Stomach smooth muscle (tissue), 2 donors: ENCODE results near the gene TMPRSS9.
A peak's percentile ranks its signal among the peaks of the same experiment; 100 is the strongest.

Experiments used
- H3K27ac ChIP-seq: one replicate; pipeline ENCODE4 v1.7.0; 2013; ENCODE audit warnings: mild to moderate bottlenecking, low read length, inconsistent platforms
- H3K27me3 ChIP-seq, 2 donors: one replicate each; pipeline ENCODE4 v1.7.0; 2013; ENCODE audit warnings: low read length in 2 of 2; ENCODE audit not compliant: insufficient read depth in 2 of 2, control insufficient read depth in 1 of 2
- H3K36me3 ChIP-seq, 2 donors: one replicate each; pipeline ENCODE4 v1.7.0; 2013; ENCODE audit warnings: low read length in 2 of 2; ENCODE audit not compliant: control insufficient read depth in 2 of 2, insufficient read depth in 2 of 2
- H3K4me1 ChIP-seq: one replicate; pipeline ENCODE4 v1.7.0; 2013; ENCODE audit warnings: low read length; ENCODE audit not compliant: control insufficient read depth, insufficient read depth
- H3K4me3 ChIP-seq, 2 donors: one replicate each; pipeline ENCODE4 v1.7.0; 2013; ENCODE audit warnings: low read length in 2 of 2
- H3K9ac ChIP-seq, 2 donors: one replicate each; pipeline ENCODE4 v1.7.0; 2013; ENCODE audit warnings: low read length in 2 of 2, mild to moderate bottlenecking in 1 of 2
- H3K9me3 ChIP-seq, 2 donors: one replicate each; pipeline ENCODE4 v1.7.0; 2013; ENCODE audit warnings: low read length in 2 of 2; ENCODE audit not compliant: control insufficient read depth in 2 of 2
- donor health status: healthy.
- donor health status: Pancreatic carcinoma.

Gene TMPRSS9

GRCh38 chr19:2423915-2424685 is 64.0 kb downstream of the TMPRSS9 start:
- Histone ChIP-seq H3K27ac (no peak overlapping the region), H3K4me3 (no peak overlapping the region), H3K27me3 (no peaks in the 10 kb centered on the region), H3K9me3 (no peaks in the 10 kb centered on the region), H3K4me1 (peaks cover 40% of the 10 kb centered on the region), H3K36me3 (no peaks in the 10 kb centered on the region), H3K9ac (no peak overlapping the region)

- Histone ChIP-seq H3K27ac (no peak overlapping the region), H3K4me3 (peak overlapping the region in 1 of 2 donors; percentile 22), H3K9me3 (no peaks in the 10 kb centered on the region), H3K4me1 (peaks cover 40% of the 10 kb centered on the region), H3K9ac (no peak overlapping the region), H3K27me3 (no peaks in the 10 kb centered on the region), H3K36me3 (no peaks in the 10 kb centered on the region)
These were observed 64.9 kb downstream of the TMPRSS9 start for GRCh38 chr19:2424686-2425621.

- Histone ChIP-seq H3K9ac (peak overlapping the region in 1 of 2 donors; percentile 86), H3K4me3 (peak overlapping the region; percentile 71 to 92), H3K4me1 (peaks cover 40% of the 10 kb centered on the region), H3K9me3 (no peaks in the 10 kb centered on the region), H3K27me3 (no peaks in the 10 kb centered on the region), H3K36me3 (no peaks in the 10 kb centered on the region), H3K27ac (no peak overlapping the region)
These were observed 65.8 kb downstream of the TMPRSS9 start for GRCh38 chr19:2425622-2426581.

- H3K4me3 ChIP-seq, result peak overlapping the region; percentile 71 to 92
- peak overlapping the region; percentile 60 to 86 for H3K9ac ChIP-seq
- no peaks in the 10 kb centered on the region for H3K27me3 ChIP-seq
- H3K27ac ChIP-seq, result peak overlapping the region; percentile 95
- H3K9me3 ChIP-seq, result no peaks in the 10 kb centered on the region
- peaks cover 40% of the 10 kb centered on the region for H3K4me1 ChIP-seq
- peaks cover 5 to 6% of the 10 kb centered on the region in 2 donors for H3K36me3 ChIP-seq
These were observed 66.8 kb downstream of the TMPRSS9 start for GRCh38 chr19:2426611-2427428.

- Histone ChIP-seq H3K36me3 (peaks cover 5 to 6% of the 10 kb centered on the region in 2 donors), H3K4me1 (peaks cover 40% of the 10 kb centered on the region), H3K9me3 (no peaks in the 10 kb centered on the region)
These were observed 67.6 kb downstream of the TMPRSS9 start, which contains the start of gene TIMM13 for GRCh38 chr19:2427429-2428320. TIMM13 (minus strand) TSS chr19:2427586; CDS start chr19:2427533, 53 bp downstream.

GRCh38 chr19:2428321-2428690 is 68.2 kb downstream of the TMPRSS9 start:
- H3K9ac ChIP-seq, result peak overlapping the region; percentile 86 to 94
- H3K27ac ChIP-seq, result peak overlapping the region; percentile 95
- peak overlapping the region; percentile 71 to 92 for H3K4me3 ChIP-seq
- peaks cover 5 to 6% of the 10 kb centered on the region in 2 donors for H3K36me3 ChIP-seq
- no peaks in the 10 kb centered on the region for H3K27me3 ChIP-seq
- H3K4me1 ChIP-seq, result peaks cover 40% of the 10 kb centered on the region
- H3K9me3 ChIP-seq, result no peaks in the 10 kb centered on the region

More at GRCh38 chr19:2427429-2428320, 67.6 kb downstream of the TMPRSS9 start, which contains the start of gene TIMM13:
- peak within 1 kb of the TSS; percentile 71 to 92 for H3K4me3 ChIP-seq
- peak within 1 kb of the TSS; percentile 86 to 94 for H3K9ac ChIP-seq
- H3K27ac ChIP-seq, result peak within 1 kb of the TSS; percentile 95
- H3K27me3 ChIP-seq, result no peaks in the 10 kb centered on the region

GRCh38 chr19:2428756-2429711 is 69.0 kb downstream of the TMPRSS9 start:
- peak overlapping the region; percentile 71 to 92 for H3K4me3 ChIP-seq
- H3K27me3 ChIP-seq, result no peaks in the 10 kb centered on the region
- peaks cover 6 to 8% of the 10 kb centered on the region in 2 donors for H3K36me3 ChIP-seq
- no peaks in the 10 kb centered on the region for H3K9me3 ChIP-seq
- peak overlapping the region; percentile 95 for H3K27ac ChIP-seq
- H3K4me1 ChIP-seq, result peaks cover 40% of the 10 kb centered on the region
- H3K9ac ChIP-seq, result peak overlapping the region in 1 of 2 donors; percentile 86

- Histone ChIP-seq H3K4me1 (peaks cover 36% of the 10 kb centered on the region), H3K4me3 (no peak overlapping the region), H3K27me3 (no peaks in the 10 kb centered on the region), H3K9me3 (no peaks in the 10 kb centered on the region), H3K9ac (no peak overlapping the region), H3K27ac (no peak overlapping the region), H3K36me3 (peaks cover 6 to 9% of the 10 kb centered on the region in 2 donors)
These were observed 70.0 kb downstream of the TMPRSS9 start for GRCh38 chr19:2429917-2430535.
